Osteocyte (in vitro differentiated cells): Measurements from ENCODE around the gene EEF2K. TPM values are rescaled to one million over a fixed set of nuclear protein-coding genes. Genes with fewer than 3 reads are reported as not detected.

Experiments used
- DNase-seq: peaks from one replicate; pipeline ENCODE4 v3.0.0; 2021; ENCODE audit warnings: mixed read lengths; ENCODE audit not compliant: unreplicated experiment; ENCODE audit errors: extremely low spot score
- H3K27ac Mint-ChIP-seq: one replicate; pipeline ENCODE4 v1.8.0; 2021; ENCODE audit warnings: mild to moderate bottlenecking, mixed read lengths; ENCODE audit not compliant: unreplicated experiment
- H3K27me3 Mint-ChIP-seq: one replicate; pipeline ENCODE4 v1.8.0; 2021; ENCODE audit warnings: mixed read lengths; ENCODE audit not compliant: unreplicated experiment
- H3K36me3 Mint-ChIP-seq: one replicate; pipeline ENCODE4 v1.8.0; 2021; ENCODE audit warnings: mixed read lengths; ENCODE audit not compliant: unreplicated experiment
- H3K4me1 Mint-ChIP-seq: one replicate; pipeline ENCODE4 v1.8.0; 2021; ENCODE audit warnings: mixed read lengths; ENCODE audit not compliant: unreplicated experiment
- H3K4me3 Mint-ChIP-seq: one replicate; pipeline ENCODE4 v1.8.0; 2021; ENCODE audit warnings: mild to moderate bottlenecking, moderate library complexity, mixed read lengths; ENCODE audit not compliant: unreplicated experiment
- H3K9me3 Mint-ChIP-seq: one replicate; pipeline ENCODE4 v1.8.0; 2021; ENCODE audit warnings: mixed read lengths; ENCODE audit not compliant: unreplicated experiment
- total RNA-seq: library from RNA; stranded (reverse); gene quantifications from 2 replicates; pipeline ENCODE4 v1.2.1, GENCODE V29; 2021
- TF ChIP-seq, protein P1 (sequence below): fragments of 200-600 bp; sonication (generic); IDR thresholded peaks from 2 replicates; pipeline ENCODE4 v1.5.0; 2021; ENCODE audit warnings: antibody characterized with exemption, mild to moderate bottlenecking, moderate library complexity

EEF2K gene
- total RNA-seq, 1 donor from 2014 or later: 23.8 TPM

DNA sequence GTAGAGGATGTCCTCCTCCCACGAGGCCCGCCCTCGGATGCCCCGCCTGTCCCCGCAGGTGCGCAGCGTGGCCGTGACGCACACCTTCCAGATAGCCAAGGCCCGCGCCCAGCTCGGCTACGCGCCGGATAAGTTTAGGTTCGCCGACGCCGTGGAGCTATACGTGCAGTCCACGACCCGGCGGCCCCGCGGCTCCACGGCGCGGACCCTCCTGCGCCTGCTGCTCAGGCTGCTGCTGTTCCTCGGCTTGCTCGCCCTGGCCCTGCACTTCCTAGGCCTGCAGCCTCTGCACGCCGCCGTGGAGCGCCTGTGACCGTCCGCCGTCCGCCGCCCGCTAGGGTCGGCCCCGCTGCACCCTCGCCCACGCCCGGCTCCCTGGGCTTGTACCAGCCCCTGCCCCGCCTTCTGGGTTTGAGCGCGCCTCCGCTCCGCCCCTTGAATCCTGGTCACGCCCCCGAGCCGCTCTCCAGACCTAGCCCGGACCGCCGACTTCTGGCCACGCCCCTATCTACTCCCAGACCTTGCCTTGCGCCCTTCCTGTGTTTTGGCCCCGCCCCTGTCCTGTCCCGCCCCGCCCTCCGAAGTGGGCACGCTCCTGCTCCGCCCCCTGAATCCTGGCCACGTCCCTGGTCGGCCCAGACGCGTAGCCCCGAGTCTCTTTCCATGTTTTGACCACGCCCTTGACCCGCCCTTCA is 15.8 kb upstream of the EEF2K start:
- H3K27ac Mint-ChIP-seq: peak overlapping the region; percentile 100

DNA sequence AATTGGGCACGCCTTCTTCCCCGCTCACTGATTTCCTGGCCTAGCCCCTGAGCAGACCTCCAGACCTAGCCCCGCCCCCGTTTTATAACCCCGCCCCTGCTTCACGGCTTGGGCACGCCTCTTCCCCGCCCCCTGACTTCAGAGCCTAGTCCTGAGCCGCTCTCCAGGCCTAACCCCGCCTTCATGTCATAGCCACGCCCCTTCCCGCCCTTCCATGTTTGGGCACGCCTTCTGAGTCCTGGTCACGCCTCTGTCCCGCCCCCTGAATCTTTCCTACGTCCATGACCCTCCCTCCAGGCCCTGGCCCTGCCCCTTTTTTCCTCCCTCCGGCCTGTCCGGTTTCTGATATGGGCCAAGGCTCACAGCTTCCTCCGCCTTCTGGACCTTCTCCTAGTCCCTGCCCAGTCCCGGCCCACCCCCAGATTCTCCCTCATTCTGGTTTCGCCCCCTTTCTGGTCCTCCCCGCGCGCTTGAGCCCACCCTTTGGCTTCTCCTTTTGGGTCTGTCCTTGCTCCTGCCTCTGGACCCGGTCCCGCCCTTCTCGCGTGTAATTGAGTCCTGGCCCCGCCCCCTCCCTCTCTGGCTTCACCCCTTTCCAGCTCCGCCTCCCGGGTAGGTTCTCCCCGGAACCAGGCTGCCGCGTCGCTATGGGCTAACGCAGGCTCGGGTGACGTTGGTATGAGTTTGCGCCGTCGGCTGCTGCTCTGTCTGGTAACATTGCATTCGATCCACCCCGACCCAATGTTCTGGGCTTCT is 15.1 kb upstream of the EEF2K start:
- Mint-ChIP-seq H3K9me3 (no peaks in the 10 kb centered on the region), H3K4me1 (peaks cover 29% of the 10 kb centered on the region), H3K4me3 (peak overlapping the region; percentile 91), H3K27ac (peak overlapping the region; percentile 100), H3K36me3 (no peaks in the 10 kb centered on the region), H3K27me3 (no peaks in the 10 kb centered on the region)
- peak; percentile 100 for DNase-seq
- TF ChIP-seq, protein P1, sequence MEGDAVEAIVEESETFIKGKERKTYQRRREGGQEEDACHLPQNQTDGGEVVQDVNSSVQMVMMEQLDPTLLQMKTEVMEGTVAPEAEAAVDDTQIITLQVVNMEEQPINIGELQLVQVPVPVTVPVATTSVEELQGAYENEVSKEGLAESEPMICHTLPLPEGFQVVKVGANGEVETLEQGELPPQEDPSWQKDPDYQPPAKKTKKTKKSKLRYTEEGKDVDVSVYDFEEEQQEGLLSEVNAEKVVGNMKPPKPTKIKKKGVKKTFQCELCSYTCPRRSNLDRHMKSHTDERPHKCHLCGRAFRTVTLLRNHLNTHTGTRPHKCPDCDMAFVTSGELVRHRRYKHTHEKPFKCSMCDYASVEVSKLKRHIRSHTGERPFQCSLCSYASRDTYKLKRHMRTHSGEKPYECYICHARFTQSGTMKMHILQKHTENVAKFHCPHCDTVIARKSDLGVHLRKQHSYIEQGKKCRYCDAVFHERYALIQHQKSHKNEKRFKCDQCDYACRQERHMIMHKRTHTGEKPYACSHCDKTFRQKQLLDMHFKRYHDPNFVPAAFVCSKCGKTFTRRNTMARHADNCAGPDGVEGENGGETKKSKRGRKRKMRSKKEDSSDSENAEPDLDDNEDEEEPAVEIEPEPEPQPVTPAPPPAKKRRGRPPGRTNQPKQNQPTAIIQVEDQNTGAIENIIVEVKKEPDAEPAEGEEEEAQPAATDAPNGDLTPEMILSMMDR: no peak

More for the DNA sequence above, 15.8 kb upstream of the EEF2K start:
- Mint-ChIP-seq H3K4me3 (peak overlapping the region; percentile 91), H3K36me3 (no peaks in the 10 kb centered on the region), H3K4me1 (peaks cover 24% of the 10 kb centered on the region), H3K27me3 (peaks cover under 1% of the 10 kb centered on the region), H3K9me3 (no peaks in the 10 kb centered on the region)
- peak; percentile 85 for DNase-seq
- TF ChIP-seq, protein P1: no peak

DNA sequence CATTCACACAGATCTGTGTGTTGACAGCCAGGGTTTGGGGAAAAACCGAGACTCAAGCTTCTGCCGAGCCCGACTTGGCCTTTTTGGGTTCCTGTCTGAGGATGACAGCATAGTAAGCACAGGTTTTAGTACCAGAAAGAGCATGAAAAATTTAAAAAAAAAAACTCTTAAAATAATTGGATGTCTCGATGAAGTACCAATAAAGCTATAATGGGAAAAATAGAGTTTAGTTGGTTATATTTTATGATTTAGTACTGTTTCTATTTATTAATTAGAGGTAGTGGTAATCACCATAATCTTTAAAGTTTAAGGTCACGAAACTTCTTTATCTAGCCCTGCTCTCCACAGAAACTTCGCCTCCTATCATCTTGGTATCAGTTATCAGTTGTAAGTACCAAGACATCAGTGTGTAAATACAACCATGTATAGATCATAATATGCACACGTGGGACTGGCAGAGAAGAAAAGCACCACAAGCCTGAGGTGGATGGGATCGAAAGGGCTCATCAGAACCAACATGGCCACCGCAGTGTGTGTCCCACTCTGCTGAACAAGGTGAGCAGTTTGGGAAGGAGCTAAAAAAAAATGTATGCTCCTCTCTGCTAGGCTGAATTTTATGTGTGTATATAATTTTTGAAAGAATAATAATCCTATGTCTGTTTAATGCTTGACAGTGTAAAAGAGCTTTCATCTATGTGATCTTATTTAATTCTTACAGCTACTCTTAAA is 14.4 kb upstream of the EEF2K start:
- H3K27me3 Mint-ChIP-seq: no peaks in the 10 kb centered on the region
- DNase-seq: no peak
- no peaks in the 10 kb centered on the region for H3K36me3 Mint-ChIP-seq
- peak overlapping the region; percentile 91 for H3K4me3 Mint-ChIP-seq
- TF ChIP-seq, protein P1: no peak
- peaks cover 32% of the 10 kb centered on the region for H3K4me1 Mint-ChIP-seq
- H3K9me3 Mint-ChIP-seq: no peaks in the 10 kb centered on the region
- peak overlapping the region; percentile 100 for H3K27ac Mint-ChIP-seq

DNA sequence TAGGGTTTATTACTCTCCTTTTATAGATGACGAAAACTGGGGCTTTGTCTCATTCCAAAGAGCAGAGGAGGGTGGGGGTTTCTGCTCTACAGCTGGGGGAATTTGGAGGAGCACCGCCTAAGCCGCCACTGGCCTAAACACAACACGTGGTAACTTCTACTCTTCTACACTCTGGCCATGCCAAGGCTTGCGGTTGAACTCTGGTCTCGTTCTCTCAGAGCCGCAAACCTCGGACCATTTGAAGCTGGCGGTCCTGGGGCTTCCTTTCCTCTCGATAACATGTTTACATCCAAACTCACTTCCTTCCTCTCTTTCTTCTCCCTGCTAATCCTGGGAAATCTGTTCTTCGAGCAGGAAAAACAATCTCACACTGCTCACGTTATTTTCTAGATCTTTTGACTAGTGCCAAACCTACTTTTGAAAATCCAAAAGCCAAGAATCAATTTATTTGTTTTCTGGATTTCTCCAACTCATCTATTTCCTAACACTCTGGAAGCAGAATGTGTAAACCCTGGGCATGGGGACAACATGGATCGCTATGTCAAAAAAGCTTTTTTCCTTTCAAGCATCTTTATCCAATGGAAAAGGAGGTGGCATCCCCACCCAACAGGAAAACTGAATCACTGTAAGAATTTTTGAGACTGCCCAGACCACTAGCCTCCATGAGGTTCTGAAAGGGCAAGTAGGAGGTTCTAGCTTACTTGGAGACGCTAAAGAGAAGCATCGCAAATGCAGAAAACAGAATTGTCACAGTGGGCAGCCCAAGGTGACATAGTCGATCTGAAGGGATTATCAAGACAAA is 13.6 kb upstream of the EEF2K start:
- Mint-ChIP-seq H3K9me3 (no peaks in the 10 kb centered on the region), H3K4me1 (peaks cover 34% of the 10 kb centered on the region), H3K4me3 (peak overlapping the region; percentile 91), H3K27ac (peak overlapping the region; percentile 100), H3K27me3 (no peaks in the 10 kb centered on the region), H3K36me3 (no peaks in the 10 kb centered on the region)
- TF ChIP-seq, protein P1: no peak
- no peak for DNase-seq
